GM12873 (cell line): ENCODE measurements around the gene SOX5.

Experiments
- CTCF ChIP-seq: IDR thresholded peaks from 2 replicates; pipeline ENCODE4 v1.5.1; 2012; ENCODE audit warnings: low read depth, mild to moderate bottlenecking, moderate library complexity, low read length, control low read depth; ENCODE audit not compliant: insufficient read depth; ENCODE audit errors: missing control alignments

The SOX5 gene

GRCh38 chr12:23909551-23909950, 39.9 kb downstream of the SOX5 start:
- TF ChIP-seq CTCF, result no peak

GRCh38 chr12:23906329-23906728, 43.1 kb downstream of the SOX5 start:
- TF ChIP-seq CTCF, result no peak

GRCh38 chr12:23899434-23899833, 50.0 kb downstream of the SOX5 start:
- TF ChIP-seq CTCF, result no peak

GRCh38 chr12:23898121-23898520, 51.3 kb downstream of the SOX5 start:
- no peak for TF ChIP-seq CTCF

- TF ChIP-seq CTCF, result no peak
Observed at GRCh38 chr12:23895792-23896218, 53.7 kb downstream of the SOX5 start.

- no peak for TF ChIP-seq CTCF
Observed at GRCh38 chr12:23893611-23894010, 55.9 kb downstream of the SOX5 start.

GRCh38 chr12:23891115-23891514, 58.4 kb downstream of the SOX5 start:
- TF ChIP-seq CTCF, result no peak
